Upper lobe of right lung (tissue), 1 donor: ENCODE data around the gene PTPMT1. TPM values are rescaled to one million over a fixed set of nuclear protein-coding genes. Genes with fewer than 3 reads are reported as not detected.

Experiments used
- ATAC-seq: fragments of 200-7000 bp; cut with Tn5 transposase; one replicate; pipeline ENCODE4 v1.9.1; 2020; ENCODE audit warnings: mild to moderate bottlenecking, moderate library complexity
- DNase-seq: peaks from one replicate; pipeline ENCODE4 v3.0.0-alpha.2; 2020
- H3K27ac ChIP-seq: fragments of 200-600 bp; one replicate; pipeline ENCODE4 v1.8.0; 2022
- H3K27me3 ChIP-seq: fragments of 200-600 bp; one replicate; pipeline ENCODE4 v1.8.0; 2022; ENCODE audit warnings: mild to moderate bottlenecking
- H3K36me3 ChIP-seq: fragments of 200-600 bp; one replicate; pipeline ENCODE4 v1.8.0; 2022
- H3K4me1 ChIP-seq: fragments of 200-600 bp; one replicate; pipeline ENCODE4 v1.8.0; 2022
- H3K4me3 ChIP-seq: fragments of 200-600 bp; one replicate; pipeline ENCODE4 v1.8.0; 2022; ENCODE audit warnings: mild to moderate bottlenecking
- H3K9me3 ChIP-seq: fragments of 200-600 bp; one replicate; pipeline ENCODE4 v1.8.0; 2022
- CTCF ChIP-seq: fragments of 200-600 bp; IDR thresholded peaks from one replicate; pipeline ENCODE4 v1.8.0; 2022; ENCODE audit warnings: antibody characterized with exemption
- intact Hi-C: fragments of 100-400 bp; cut with DNase I; formaldehyde crosslinking; loops from one replicate; pipeline ENCODE4 v1.11.0; 2022
- total RNA-seq: library from RNA; stranded (reverse); fragmentation: NEBNext Ultra II Directional; extraction: Animal tissue kit (Norgen Biotek cat#: 25700); gene quantifications from one replicate; pipeline ENCODE4 v1.2.1, GENCODE V29; 2021
- donor health status: DM: no; HTN: yes; CAD: no; lungs with severe emphysema.

The PTPMT1 gene
- total RNA-seq, 1 donor from 2014 or later: 75.6 TPM

DNA sequence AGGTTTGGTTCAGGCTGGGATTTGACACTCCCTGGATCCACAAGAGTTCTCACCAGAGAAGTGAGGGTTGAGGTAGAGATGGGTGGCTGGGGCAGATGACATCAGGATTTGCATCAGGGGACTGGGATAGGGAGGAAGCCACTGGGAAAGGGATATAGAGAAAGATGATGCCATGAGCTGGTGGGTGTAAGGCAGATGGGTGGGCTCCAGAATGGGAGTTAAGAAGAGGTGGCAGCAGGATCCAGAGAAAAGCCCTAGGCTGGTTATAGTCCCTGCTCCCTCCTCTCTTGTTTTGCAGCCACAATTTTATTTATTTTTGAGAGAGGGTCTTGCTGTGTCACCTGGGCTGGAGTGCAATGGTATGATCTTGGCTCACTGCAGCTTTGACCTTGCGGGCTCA lies 30.6 kb downstream of the PTPMT1 start:
- H3K36me3 ChIP-seq: no peaks in the 10 kb centered on the region
- no peak for DNase-seq
- H3K27me3 ChIP-seq: peaks cover 27% of the 10 kb centered on the region
- TF ChIP-seq CTCF: no peak
- H3K4me1 ChIP-seq: peaks cover 13% of the 10 kb centered on the region
- no peaks in the 10 kb centered on the region for H3K9me3 ChIP-seq
- no peak overlapping the region for H3K27ac ChIP-seq
- ATAC-seq: no peak
- intact Hi-C loops: no loop called here
- H3K4me3 ChIP-seq: no peak overlapping the region

DNA sequence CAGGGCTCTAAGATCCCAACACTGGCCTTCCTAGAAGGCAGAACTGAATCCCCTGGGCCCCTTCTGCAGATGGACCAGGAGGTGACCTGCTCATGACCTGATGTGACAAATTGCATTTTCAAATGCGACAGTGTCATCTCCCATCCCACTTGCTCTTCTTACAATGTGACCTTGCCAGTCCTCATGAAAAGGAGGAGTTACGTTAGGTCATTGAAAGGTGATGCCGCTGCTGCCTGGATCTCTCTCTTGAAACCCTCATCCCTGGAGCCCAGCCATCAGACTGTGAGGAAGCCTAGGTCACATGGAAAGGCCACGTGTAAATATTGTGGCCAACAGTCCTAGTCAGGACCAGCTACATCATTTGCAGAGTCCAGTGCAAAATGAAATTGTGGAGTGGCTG lies 34.5 kb downstream of the PTPMT1 start:
- intact Hi-C loops: no loop called here
- no peaks in the 10 kb centered on the region for H3K36me3 ChIP-seq
- H3K9me3 ChIP-seq: no peaks in the 10 kb centered on the region
- DNase-seq (no peak), ATAC-seq (no peak)
- TF ChIP-seq CTCF: no peak
- no peak overlapping the region for H3K4me3 ChIP-seq
- H3K27ac ChIP-seq: no peak overlapping the region
- peaks cover 3% of the 10 kb centered on the region for H3K27me3 ChIP-seq
- H3K4me1 ChIP-seq: no peaks in the 10 kb centered on the region

GRCh38 chr11:47603295-47603694 lies 37.9 kb downstream of the PTPMT1 start:
- Histone ChIP-seq H3K27me3 (no peaks in the 10 kb centered on the region), H3K36me3 (no peaks in the 10 kb centered on the region), H3K4me1 (no peaks in the 10 kb centered on the region), H3K27ac (no peak overlapping the region), H3K4me3 (no peak overlapping the region), H3K9me3 (no peaks in the 10 kb centered on the region)
- ATAC-seq (no peak), DNase-seq (no peak)
- TF ChIP-seq CTCF: no peak
- intact Hi-C loops: no loop called here

GRCh38 chr11:47605921-47606320 lies 40.5 kb downstream of the PTPMT1 start:
- Histone ChIP-seq H3K4me1 (no peaks in the 10 kb centered on the region), H3K4me3 (no peak overlapping the region), H3K27me3 (no peaks in the 10 kb centered on the region), H3K27ac (no peak overlapping the region), H3K36me3 (no peaks in the 10 kb centered on the region), H3K9me3 (no peaks in the 10 kb centered on the region)
- intact Hi-C loops: no loop called here
- no peak for TF ChIP-seq CTCF
- DNase-seq (no peak), ATAC-seq (no peak)

- Histone ChIP-seq H3K27me3 (no peaks in the 10 kb centered on the region), H3K36me3 (no peaks in the 10 kb centered on the region), H3K27ac (no peak overlapping the region), H3K4me3 (no peak overlapping the region), H3K9me3 (no peaks in the 10 kb centered on the region), H3K4me1 (no peaks in the 10 kb centered on the region)
- ATAC-seq (no peak), DNase-seq (no peak)
- no peak for TF ChIP-seq CTCF
- intact Hi-C loops: no loop called here
Measured at GRCh38 chr11:47606731-47607130, 41.3 kb downstream of the PTPMT1 start.

- no peaks in the 10 kb centered on the region for H3K36me3 ChIP-seq
- no peaks in the 10 kb centered on the region for H3K27me3 ChIP-seq
- ATAC-seq: peak; percentile 32
- TF ChIP-seq CTCF: no peak
- no peaks in the 10 kb centered on the region for H3K9me3 ChIP-seq
- intact Hi-C loops: no loop called here
- no peak overlapping the region for H3K27ac ChIP-seq
- H3K4me1 ChIP-seq: no peaks in the 10 kb centered on the region
- no peak overlapping the region for H3K4me3 ChIP-seq
- DNase-seq: no peak
Measured at GRCh38 chr11:47607380-47607779, 42.0 kb downstream of the PTPMT1 start.
